WI38 (cell line): ENCODE results near the gene NOX1.
"Not testable (repeated sequence)": the region's sequence is repeated elsewhere in the genome, so short reads cannot be mapped to it uniquely, and the experiment has no call there.

Source experiments
- H3K4me3 ChIP-seq: 2 replicates; pipeline ENCODE4 v1.5.1; 2011; ENCODE audit warnings: low read depth, mild to moderate bottlenecking, control low read depth, low read length
- TF ChIP-seq, protein P1 (sequence below): IDR thresholded peaks from 2 replicates; pipeline ENCODE4 v1.5.1; 2012; ENCODE audit warnings: low read depth, mild to moderate bottlenecking, control low read depth, low read length

NOX1 gene

DNA sequence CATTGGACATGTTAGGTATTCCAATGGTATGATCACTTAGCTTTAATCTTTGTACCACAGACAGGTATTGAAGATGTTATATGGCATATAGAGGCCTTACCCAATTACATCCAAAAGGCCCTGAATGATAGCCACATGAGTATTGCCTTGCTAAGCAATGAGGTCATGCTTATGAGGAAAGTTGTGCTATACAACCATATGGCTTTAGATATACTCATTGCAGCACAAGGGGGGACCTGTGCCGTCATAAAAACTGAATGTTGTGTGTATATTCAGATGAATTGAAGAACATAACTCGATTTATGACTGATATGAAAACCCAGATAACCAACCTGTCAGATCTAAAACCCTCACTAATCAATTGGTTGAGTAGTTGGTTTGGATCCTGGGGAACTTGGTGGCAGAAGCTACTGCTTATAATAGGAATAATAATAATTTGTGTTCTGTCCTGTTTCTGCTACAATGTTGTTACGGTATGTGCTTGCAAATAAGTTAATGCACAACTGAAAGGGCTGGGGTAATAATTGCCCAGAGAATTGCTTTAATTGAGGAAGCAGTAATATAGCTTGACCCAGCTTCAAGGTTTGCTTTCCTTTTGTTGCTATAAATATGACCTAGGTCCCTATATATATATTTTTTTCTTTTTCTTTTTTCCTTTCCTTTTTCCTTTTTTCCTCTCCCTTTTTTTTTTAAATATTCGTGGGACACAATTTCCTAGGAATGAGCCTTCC, 75.5 kb downstream of the NOX1 start:
- TF ChIP-seq, protein P1, sequence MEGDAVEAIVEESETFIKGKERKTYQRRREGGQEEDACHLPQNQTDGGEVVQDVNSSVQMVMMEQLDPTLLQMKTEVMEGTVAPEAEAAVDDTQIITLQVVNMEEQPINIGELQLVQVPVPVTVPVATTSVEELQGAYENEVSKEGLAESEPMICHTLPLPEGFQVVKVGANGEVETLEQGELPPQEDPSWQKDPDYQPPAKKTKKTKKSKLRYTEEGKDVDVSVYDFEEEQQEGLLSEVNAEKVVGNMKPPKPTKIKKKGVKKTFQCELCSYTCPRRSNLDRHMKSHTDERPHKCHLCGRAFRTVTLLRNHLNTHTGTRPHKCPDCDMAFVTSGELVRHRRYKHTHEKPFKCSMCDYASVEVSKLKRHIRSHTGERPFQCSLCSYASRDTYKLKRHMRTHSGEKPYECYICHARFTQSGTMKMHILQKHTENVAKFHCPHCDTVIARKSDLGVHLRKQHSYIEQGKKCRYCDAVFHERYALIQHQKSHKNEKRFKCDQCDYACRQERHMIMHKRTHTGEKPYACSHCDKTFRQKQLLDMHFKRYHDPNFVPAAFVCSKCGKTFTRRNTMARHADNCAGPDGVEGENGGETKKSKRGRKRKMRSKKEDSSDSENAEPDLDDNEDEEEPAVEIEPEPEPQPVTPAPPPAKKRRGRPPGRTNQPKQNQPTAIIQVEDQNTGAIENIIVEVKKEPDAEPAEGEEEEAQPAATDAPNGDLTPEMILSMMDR, result no peak
- no peak overlapping the region for H3K4me3 ChIP-seq

DNA sequence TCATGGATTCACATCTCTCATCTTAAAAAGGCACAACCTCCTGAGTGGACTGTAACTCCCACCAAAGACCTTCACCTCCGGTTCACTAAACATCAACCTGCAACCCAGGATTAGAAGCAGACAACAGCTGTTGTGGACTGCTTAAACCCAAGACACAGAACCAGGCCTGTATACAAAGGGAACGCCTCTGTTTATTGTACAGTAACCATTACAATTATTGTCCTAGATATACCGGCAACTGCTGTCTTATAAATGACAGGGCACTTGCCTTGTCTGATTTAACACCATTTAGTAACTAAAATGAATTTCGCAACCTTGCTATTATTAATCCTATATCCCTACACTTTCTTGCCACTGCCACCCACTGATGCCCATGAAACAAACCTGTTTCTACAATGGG, 76.8 kb downstream of the NOX1 start:
- TF ChIP-seq, protein P1, result no peak

GRCh38 chrX:100796371-100796770, 77.8 kb downstream of the NOX1 start:
- not testable (repeated sequence) for H3K4me3 ChIP-seq

More for the DNA sequence above, 76.8 kb downstream of the NOX1 start:
- no peak overlapping the region for H3K4me3 ChIP-seq
